GM19463 (cell line): Measurements from ENCODE around the gene CRYBG3.
"Not testable (repeated sequence)": the region's sequence is repeated elsewhere in the genome, so short reads cannot be mapped to it uniquely, and the experiment has no call there.

Experiments
- ATAC-seq: cut with Tn5 transposase; IDR thresholded peaks from one replicate; pipeline ENCODE4 v1.9.1; 2021; ENCODE audit warnings: mild to moderate bottlenecking, moderate library complexity; ENCODE audit not compliant: unreplicated experiment

CRYBG3 gene

DNA sequence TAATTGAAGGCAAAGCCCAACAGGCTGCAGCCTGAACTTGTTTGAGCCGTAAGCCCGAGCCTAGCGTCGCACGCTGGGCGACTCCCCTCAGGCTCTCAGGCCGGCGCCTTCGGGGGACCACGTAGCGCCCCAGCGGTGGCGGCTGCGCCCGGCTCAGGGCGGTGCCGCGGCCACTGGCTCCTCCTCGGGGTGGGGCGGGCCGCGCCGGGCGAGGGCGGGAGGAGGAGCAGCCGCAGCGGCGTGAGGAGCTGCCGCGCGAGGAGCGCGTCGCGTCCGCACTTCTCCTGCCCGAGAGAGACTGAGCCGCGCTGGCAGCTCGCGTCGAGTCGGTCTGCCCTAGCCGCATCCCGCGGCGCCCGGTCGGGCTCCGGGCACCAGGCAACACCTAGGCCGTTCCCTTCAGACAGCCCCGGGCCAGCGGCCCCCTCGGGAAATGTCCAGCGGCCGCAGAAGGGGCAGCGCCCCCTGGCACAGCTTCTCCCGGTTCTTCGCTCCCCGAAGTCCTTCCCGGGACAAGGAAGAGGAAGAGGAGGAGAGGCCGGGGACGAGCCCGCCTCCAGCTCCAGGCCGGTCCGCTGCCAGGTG is at the start of gene CRYBG3:
Gene CRYBG3 (plus strand): TSS at position 238 of the 585 bp plus-strand sequence. CDS start 196 bp downstream, at position 434.
- peak; percentile 97 for ATAC-seq

DNA sequence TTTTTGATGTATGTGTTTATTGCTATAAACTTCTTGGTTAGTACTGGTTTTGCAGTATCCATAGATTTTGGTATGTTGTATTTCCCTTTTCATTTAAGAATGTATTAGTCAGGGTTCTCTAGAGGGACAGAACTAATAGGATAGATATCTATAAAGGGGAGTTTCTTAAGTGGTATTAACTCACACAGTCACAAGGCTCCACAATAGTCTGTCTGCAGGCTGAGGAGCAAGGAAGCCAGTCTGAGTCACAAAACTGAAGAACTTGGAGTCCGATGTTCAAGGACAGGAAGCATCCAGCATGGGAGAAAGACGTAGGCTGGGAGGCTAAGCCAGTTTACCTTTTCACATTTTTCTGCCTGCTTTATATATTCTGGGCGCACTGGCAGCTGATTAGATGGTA is 48.9 kb upstream of the CRYBG3 start:
- no peak for ATAC-seq

DNA sequence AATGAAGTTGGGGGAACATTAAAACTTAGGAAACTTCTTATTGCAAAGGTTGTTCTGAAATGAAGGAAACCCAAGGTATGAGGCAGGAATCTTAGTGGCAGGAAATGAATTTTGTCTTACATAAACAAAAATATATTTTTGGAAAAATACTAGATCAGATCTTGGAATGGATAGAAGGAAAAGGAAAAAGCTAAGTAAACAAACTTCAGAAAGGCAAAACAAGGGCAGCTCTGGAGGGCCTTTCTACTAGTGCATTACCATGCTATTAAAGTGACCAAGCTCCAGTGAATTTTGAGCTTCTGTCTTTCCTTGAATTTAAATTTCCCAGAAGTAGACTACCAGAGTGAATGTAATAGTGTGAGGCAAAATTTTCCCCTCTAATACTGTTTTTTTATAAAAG is 43.7 kb upstream of the CRYBG3 start:
- no peak for ATAC-seq

DNA sequence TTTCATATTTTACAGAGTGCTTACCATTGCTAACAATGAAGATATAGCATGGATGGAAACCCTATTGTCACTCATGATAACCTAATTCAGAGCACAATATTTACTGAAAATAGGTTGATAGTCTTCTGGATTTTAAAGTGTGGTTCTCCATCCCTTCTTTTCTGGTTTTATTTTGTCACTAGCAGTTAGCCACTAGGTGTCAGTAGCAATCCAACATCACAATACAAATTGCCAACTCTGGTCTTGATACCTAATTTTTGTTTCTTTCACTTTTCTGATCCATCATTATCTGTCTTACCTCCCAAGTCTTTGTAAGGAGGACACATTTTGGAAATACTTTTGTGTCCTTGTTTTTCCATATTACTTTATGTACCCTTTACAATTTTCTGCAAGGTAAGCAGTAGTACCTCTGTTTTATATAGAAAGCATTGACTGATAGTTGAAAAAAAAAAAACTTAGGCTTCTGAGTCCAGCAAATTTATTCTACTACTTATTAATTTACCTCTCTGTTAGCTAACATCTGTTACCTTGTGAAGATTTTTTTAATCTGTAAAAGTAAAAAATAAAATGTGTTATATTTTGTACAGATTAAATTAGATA is 28.3 kb upstream of the CRYBG3 start:
- peak; percentile 65 for ATAC-seq

DNA sequence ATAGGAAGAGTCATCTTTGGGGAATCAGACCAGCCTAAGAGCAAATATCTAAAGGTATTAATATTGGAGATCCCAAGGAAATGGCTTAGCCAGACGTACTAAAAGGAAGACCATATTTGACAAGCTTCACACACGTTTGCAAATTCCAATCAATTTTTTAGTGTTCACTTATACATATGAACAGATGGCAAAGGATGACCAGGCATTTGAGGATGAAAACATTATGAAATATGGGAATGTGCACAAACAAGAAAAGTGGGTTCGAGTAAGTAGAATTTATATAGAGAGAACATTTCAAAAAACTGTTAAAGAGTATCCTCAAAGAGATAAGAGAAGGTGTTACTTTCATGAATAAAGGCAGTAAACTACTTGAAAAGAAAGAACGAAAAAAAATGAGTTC is 25.9 kb upstream of the CRYBG3 start:
- no peak for ATAC-seq

DNA sequence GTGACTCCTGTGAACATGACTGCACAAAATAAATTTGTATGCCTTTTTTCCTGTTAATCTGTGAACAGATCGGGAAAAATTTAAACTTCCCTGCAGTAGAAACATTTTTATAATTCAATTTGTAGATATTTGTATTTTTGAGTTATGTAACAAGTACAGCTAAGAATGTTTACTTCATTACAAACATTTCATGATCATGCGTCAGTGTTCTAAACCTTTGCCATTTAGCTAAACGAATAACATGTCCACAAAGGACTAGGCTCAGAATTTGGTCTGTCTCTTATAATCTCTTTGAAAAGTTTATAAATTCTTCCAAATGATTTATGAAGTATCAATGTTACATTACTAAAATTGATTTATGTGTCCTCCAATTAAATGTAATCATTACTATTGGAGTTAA is 17.3 kb upstream of the CRYBG3 start:
- no peak for ATAC-seq

DNA sequence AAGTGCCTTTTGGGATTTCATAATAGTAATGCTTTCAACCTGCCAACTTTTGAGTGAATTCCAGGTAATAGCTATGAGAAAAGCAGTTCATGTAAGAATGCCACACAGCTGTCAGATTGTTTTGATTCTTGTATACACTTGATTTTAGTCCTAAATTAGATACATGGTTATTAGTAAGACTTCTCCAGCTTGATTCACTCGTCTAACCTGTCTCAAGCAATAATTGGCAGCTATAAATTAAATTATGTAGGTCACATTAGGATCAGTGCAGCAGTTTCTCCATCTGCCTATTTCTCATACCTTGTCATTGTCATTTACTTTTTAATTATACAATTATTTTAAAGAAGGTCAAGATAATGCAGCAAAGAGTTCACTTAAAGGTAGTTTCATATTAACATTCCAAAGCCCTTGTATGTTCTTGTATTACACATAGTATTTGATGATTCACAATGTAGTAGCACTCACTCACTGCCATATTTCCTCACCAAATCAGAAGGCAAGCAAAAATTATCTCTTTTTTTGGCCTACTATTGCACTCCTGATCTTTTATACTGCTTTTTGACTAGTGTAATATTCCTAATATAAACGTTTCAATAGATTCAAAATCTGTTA is 10.9 kb upstream of the CRYBG3 start:
- no peak for ATAC-seq

DNA sequence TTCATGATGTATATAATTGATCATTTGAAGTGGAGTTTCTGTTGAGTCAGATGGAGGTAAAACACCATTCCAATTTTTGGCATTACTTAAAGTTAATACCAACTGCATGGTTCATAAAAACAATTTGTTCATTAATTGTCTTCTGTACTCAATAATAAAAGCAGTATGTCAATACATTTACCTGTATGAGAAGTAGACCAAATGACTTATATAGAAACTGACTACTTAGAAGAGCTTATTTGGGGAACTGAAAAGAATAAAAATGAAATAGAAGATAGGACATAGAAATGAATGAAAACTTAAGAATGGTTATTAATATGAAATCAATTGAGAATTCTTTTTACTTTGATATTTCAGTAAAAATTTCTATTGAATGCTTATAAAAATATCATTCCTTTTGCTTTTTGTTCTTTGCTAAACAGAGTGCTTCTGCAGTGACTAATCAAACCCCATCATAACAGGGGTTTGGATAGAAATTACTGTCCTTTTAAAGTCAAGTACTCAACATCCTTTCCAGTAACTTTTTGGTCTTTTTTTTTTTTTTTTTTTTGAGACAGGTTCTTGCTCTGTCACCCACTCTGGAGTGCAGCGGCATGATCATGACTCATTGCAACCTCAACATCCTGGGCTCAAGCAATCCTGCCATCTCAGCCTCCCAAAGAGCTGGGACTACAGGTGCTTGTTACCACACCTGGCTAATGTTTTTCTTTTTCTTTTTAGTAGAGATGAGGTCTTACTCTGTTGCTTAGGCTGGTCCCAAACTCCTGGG is 6.5 kb upstream of the CRYBG3 start:
- peak; percentile 67 for ATAC-seq

DNA sequence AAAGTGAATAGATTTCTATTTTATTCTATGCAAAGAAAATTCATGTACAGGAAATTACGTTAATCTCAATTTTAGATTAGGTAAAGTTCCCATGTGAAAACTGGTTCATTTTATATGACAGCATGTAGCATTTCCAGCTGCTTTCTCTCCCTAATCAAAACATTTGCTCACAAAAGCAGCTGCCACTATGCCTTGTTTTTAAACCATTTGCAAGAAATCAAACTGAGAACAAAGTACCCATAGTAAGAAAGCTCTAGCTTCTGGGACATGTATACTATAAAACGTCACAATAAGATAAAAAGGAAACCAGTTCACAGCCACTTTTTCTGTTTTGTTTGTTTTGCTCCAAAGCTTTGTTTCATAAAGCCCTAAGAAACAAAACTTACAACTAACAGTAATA is 5.0 kb upstream of the CRYBG3 start:
- ATAC-seq, result no peak

DNA sequence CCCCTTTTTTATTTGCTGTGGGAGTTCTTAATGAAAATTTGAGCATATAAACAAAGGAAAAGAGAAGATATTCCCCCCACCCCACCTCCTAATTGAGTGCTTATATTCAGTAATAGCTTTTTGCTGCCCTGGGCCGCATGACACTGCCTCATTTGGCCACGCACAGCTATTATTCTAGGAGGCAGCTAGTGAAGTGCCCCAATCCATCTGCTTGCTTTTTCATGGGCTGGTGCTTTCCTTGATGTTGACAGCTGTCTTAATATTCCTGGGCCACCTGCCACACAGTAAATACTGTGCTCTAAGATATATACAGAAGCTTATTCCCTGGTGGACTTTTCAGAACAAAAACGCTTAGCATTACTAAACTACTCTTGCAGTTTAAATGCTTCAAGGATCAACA is 3.8 kb upstream of the CRYBG3 start:
- no peak for ATAC-seq

DNA sequence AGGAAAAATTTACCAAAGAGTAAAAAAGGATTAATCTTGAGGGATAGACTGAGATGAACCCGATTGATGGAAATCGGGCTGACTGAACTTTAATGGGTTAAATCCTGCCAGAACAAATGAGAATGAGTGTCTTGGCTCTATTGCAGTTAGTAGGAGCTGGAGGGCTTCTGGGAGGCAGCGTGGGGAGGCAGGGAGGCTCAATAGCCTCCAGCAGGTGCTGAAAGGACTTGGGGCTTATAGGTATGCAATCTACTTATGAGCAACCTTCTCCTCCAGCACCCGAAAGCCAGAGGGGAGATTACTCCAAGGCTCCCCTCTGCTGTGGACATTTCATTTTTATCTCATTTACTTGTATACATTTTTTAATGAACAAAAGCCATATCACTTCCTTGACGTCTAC is 1.0 kb upstream of the CRYBG3 start:
- no peak for ATAC-seq

DNA sequence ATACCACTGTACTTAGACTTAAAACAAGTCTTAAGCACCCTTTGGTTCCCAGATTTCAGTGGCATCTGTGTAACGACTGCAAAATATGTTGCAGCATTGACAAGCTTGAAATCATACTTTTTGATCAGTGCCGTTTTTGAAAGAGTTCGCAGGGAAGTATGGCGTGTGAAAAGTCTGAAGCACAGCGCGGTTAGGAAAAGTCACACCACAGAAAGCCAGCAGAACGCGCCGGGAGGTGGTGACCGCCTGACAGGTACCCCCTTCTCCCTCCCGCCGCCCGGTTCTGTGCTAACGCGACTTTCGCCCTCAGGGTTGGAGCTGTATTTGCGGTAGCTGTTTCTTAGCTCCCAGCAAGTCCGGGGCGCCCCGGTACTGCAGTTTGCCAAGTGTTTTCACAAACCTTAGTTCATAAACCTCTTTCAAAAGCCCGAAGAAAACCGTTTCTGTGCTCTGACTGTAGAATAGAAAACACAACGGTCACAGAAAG is 481 bp upstream of the CRYBG3 start:
- ATAC-seq, result peak; percentile 37

DNA sequence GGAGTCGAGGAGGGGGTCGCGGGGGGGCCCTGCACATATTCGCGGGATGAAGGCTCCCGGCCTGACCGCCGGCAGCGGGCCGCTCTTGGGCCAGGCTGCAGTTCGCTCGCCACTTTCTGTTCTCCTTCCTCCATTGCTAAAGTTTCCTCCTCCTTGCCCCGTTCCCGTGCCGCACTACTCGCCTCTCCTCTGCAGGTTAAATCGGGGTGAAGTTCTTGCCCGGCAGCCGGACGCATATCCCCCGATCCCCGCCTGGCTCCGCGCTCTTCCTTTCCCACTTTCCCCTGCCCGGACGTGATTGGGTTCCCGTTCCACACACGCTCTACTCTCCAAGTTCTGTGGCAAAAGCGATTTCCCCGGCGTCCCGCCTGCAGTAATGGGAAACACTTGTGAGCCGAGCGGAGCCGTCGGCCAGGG is 556 bp downstream of the CRYBG3 start:
- peak; percentile 19 for ATAC-seq

DNA sequence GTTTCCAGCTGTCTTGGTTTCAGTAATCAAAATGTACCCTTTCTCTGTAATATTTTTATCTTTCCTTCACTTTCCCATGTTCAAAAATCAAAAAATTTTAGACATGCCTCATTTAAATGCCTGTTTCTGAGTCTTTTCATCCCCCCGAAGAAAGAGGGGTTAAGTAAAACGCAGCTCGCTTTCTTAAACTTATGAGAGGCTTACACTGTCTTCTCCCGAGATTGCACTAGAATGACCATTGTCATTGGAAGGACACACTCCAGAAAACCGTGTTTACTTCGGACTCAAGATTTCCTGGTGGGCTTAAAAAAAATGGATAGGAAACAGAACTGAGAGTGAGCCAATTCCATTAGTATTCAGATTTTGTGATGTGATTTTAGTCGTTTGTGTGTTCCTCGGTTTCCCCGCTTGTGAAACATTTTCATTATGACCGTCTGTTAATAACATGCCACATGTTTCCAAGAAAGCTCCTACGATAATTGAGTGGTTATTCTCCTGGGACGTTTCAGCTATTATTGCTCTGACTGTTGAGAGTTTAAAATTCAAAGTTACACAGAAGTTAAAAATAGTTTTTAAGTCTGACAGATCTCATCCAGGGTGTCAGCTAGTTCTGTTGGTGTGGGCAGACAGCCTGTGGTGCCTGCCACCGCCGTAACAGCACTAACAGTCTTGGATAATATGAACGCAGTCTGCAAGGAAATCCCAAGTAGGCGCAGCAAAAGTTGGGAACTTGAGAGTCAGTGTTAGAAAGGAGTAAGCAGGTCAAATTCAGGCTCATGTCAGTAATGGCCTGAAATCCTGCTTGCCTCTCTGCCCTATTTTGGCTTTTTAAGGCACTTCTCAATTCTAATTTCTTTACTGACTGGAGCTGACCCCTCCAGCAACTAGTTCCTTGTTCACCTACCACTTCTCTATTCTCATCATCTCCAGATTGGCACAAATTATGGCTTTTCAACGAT is 1.5 kb downstream of the CRYBG3 start:
- ATAC-seq, result no peak

DNA sequence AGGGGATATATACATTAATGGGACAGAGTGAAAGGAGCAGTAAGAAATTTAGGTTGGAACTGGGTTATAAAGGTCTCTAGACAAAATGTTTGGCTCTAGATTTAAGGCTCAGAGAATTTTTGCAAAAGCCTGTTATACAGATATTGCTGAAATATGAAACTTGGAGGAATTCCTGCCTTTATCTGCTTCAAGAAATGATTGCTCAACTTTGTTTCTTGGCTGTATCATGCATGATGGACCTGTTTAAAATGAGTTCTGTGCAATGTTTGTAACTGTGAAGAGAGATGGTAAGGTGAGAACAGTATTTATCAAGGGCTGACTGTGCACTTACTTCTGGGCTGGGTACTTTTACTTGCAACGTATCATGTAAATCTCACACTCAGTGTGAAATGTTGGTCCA is 3.3 kb downstream of the CRYBG3 start:
- ATAC-seq, result no peak

DNA sequence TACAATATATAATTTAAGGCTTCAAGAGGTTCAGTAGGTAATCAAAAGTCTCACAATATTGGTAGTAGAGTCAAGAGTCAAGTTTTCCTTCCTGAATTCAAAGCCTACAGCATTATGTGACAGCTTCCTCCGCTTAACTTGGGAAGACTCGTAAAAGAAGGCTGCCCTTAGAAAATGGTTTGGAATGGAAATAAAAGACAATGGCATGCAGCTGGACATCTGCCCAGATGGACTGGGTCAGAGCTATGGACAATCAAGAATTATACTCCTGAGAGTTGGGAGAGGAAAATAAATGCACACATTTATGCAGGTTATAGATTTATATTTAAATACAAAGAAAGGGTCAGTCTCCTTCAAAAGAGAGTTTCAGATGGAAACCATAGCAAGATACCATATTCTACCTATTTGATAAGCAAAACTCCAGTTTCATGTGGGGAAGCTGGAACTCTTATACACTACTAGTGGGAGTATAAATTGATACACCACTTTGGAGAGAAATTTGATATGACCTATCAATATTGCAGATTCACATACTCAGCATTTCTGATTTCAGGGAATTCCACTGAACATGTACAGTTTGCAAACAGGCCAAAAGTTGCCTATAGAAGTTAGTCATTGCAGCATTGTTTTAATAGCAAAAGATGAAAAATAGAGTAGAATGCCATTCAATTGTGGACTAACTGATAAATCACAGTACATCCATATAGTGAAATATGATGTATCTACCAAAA is 6.1 kb downstream of the CRYBG3 start:
- ATAC-seq, result no peak

DNA sequence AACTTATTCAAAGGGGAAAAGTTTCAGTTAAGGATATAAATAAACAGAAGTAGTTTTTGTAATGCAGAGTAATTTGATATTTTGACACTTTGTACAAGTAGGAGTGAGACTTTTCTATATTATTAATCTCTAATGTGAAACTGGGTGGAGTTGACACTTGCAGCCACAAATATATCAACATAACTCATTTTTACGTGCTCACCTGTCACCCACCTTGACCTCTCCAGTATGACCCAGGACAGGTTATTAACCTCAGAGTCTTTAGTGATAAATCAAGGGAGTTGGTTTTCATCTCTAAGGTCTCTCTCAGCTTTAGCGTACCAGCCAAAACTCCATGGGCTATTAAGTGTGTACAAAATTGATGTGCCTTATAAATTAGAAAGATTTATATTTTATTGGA is 7.4 kb downstream of the CRYBG3 start:
- ATAC-seq, result no peak

DNA sequence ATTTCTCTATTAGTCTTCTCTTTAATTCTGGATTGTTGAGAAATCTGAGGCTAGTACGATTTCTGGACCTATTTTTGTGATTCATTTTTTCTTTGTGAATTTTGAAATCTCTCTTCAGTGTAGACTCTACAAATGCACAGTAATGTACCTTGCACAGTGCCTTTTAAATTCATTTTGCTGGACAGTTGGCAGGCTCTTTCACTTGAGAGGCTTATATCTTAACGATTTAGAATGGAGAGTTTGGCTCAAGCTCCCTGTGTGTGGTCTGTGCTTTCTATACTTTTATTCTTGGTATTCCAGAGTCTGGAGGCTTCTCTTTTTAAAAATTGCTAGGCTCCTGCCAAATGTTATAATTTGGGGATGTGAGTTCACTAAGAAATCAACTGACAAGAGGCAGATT is 8.8 kb downstream of the CRYBG3 start:
- no peak for ATAC-seq

DNA sequence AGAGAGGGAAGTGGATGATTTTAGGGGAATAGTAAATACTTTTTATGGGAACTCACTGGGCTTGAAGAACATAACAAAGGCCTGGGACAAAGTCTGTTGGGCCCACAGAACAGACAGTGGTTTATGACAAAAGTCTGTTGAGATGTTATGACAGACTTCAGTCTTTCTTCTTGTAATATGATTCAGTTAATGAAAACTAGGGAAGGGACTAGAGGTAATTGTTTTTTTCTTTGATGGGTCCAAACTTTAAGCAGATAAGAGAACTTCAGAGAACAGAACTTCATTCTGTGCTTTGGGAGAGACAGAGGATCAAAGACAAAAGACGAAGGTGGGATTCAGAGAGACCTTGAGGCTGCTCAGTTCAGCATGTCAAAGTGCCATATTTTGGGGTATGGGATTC is 9.3 kb downstream of the CRYBG3 start:
- ATAC-seq, result no peak

DNA sequence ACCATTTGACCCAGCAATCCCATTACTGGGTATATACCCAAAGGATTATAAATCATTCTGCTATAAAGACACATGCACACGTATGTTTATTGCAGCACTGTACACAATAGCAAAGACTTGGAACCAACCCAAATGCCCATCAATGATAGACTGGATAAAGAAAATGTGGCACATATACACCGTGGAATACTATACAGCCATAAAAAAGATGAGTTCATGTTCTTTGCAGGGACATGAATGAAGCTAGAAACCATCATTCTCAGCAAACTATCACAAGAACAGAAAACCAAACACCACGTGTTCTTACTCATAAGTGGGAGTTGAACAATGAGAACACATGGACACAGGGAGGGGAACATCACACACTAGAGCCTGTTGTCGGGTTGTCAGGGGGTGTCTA is 11.4 kb downstream of the CRYBG3 start:
- ATAC-seq, result not testable (repeated sequence)
